HG02973 (cell line): ENCODE results near the gene NHSL1.

Experiments
- ATAC-seq: cut with Tn5 transposase; IDR thresholded peaks from one replicate; pipeline ENCODE4 v1.9.1; 2021; ENCODE audit warnings: moderate library complexity; ENCODE audit not compliant: unreplicated experiment

Gene NHSL1

GRCh38 chr6:138410048-138410735 is 89.1 kb downstream of the NHSL1 start:
- no peak for ATAC-seq

- ATAC-seq: no peak
Observed at GRCh38 chr6:138406443-138406842, 92.9 kb downstream of the NHSL1 start.

GRCh38 chr6:138405816-138406413 is 93.4 kb downstream of the NHSL1 start:
- no peak for ATAC-seq

GRCh38 chr6:138404666-138405337 is 94.5 kb downstream of the NHSL1 start:
- ATAC-seq: no peak

GRCh38 chr6:138403801-138404665 is 95.3 kb downstream of the NHSL1 start, which contains the start of gene HEBP2:
Gene HEBP2 (plus strand): TSS chr6:138404223. CDS start chr6:138404496, 273 bp downstream.
- ATAC-seq: peak; percentile 59

GRCh38 chr6:138403324-138403800 is 95.9 kb downstream of the NHSL1 start:
- ATAC-seq: no peak

- no peak for ATAC-seq
Observed at GRCh38 chr6:138402838-138403187, 96.5 kb downstream of the NHSL1 start.

- no peak for ATAC-seq
Observed at GRCh38 chr6:138401960-138402837, 97.1 kb downstream of the NHSL1 start.

- ATAC-seq: no peak
Observed at GRCh38 chr6:138400326-138400725, 99.0 kb downstream of the NHSL1 start.

- ATAC-seq: no peak
Observed at GRCh38 chr6:138397128-138398122, 101.9 kb downstream of the NHSL1 start.

- no peak for ATAC-seq
Observed at GRCh38 chr6:138396709-138397108, 102.6 kb downstream of the NHSL1 start.

GRCh38 chr6:138393871-138394783 is 105.2 kb downstream of the NHSL1 start:
- ATAC-seq: no peak

- no peak for ATAC-seq
Observed at GRCh38 chr6:138389551-138389950, 109.7 kb downstream of the NHSL1 start.

GRCh38 chr6:138387577-138388368 is 111.5 kb downstream of the NHSL1 start:
- ATAC-seq: no peak

GRCh38 chr6:138386897-138387296 is 112.4 kb downstream of the NHSL1 start:
- ATAC-seq: no peak

- ATAC-seq: no peak
Observed at GRCh38 chr6:138383776-138384175, 115.5 kb downstream of the NHSL1 start.
